ENCODE data around the gene CYP4F22.

- TF ChIP-seq, protein P1, sequence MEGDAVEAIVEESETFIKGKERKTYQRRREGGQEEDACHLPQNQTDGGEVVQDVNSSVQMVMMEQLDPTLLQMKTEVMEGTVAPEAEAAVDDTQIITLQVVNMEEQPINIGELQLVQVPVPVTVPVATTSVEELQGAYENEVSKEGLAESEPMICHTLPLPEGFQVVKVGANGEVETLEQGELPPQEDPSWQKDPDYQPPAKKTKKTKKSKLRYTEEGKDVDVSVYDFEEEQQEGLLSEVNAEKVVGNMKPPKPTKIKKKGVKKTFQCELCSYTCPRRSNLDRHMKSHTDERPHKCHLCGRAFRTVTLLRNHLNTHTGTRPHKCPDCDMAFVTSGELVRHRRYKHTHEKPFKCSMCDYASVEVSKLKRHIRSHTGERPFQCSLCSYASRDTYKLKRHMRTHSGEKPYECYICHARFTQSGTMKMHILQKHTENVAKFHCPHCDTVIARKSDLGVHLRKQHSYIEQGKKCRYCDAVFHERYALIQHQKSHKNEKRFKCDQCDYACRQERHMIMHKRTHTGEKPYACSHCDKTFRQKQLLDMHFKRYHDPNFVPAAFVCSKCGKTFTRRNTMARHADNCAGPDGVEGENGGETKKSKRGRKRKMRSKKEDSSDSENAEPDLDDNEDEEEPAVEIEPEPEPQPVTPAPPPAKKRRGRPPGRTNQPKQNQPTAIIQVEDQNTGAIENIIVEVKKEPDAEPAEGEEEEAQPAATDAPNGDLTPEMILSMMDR (IDR thresholded peaks at IDR 0.05), result no peak
- TF ChIP-seq POLR2A (IDR thresholded peaks at IDR 0.05), result no peak
Observed at GRCh38 chr19:15583346-15583745, 75.0 kb downstream of the CYP4F22 start.

All from body of pancreas (tissue), 4 donors.